Neuronal stem cell (in vitro differentiated cells): ENCODE data around the gene PAK6.

Source experiments
- DNase-seq: peaks from one replicate; pipeline ENCODE4 v3.0.0-alpha.2; 2013; ENCODE audit warnings: low spot score
- H2AFZ ChIP-seq: one replicate; pipeline ENCODE4 v1.6.1; 2013; ENCODE audit warnings: mild to moderate bottlenecking, low read length, inconsistent platforms
- H2AK5ac ChIP-seq: 2 replicates; pipeline ENCODE4 v1.6.1; 2013; ENCODE audit warnings: low read depth, mild to moderate bottlenecking, inconsistent platforms, low read length, moderate library complexity, mixed read lengths
- H2BK120ac ChIP-seq: 2 replicates; pipeline ENCODE4 v1.6.1; 2013; ENCODE audit warnings: low read depth, mild to moderate bottlenecking, inconsistent platforms, low read length, moderate library complexity, mixed read lengths
- H2BK12ac ChIP-seq: one replicate; pipeline ENCODE4 v1.6.1; 2013; ENCODE audit warnings: low read length, inconsistent platforms
- H2BK15ac ChIP-seq: 2 replicates; pipeline ENCODE4 v1.6.1; 2013; ENCODE audit warnings: mild to moderate bottlenecking, low read length, inconsistent platforms, mixed read lengths
- H2BK5ac ChIP-seq: one replicate; pipeline ENCODE4 v1.6.1; 2013; ENCODE audit warnings: inconsistent platforms, mild to moderate bottlenecking, low read length, moderate library complexity
- H3K14ac ChIP-seq: one replicate; pipeline ENCODE4 v1.6.1; 2013; ENCODE audit warnings: low read length, inconsistent platforms
- H3K18ac ChIP-seq: 2 replicates; pipeline ENCODE4 v1.6.1; 2013; ENCODE audit warnings: low read length, inconsistent platforms
- H3K23ac ChIP-seq: 2 replicates; pipeline ENCODE4 v1.6.1; 2013; ENCODE audit warnings: low read depth, mild to moderate bottlenecking, mixed read lengths, low read length, inconsistent platforms; ENCODE audit not compliant: poor library complexity
- H3K27ac ChIP-seq: replicated peaks from 3 replicates; pipeline ENCODE4 v1.5.1; 2013; ENCODE audit warnings: low read length, inconsistent platforms
- H3K27me3 ChIP-seq, 3 experiments: 2 replicates each; pipeline ENCODE4 v1.6.1; 2013; ENCODE audit warnings: low read length in 3 of 3, mild to moderate bottlenecking in 2 of 3, inconsistent platforms in 1 of 3, low read depth in 1 of 3, mixed read lengths in 1 of 3, moderate library complexity in 1 of 3; ENCODE audit not compliant: control insufficient read depth in 3 of 3, insufficient read depth in 3 of 3
- H3K36me3 ChIP-seq, 2 donors: replicated peaks in 1 of 2; 2 replicates each; pipeline ENCODE4 v1.6.1; 2013; ENCODE audit warnings: low read length in 2 of 2; ENCODE audit not compliant: control insufficient read depth in 2 of 2, insufficient read depth in 2 of 2
- H3K4ac ChIP-seq: 2 replicates; pipeline ENCODE4 v1.6.1; 2013; ENCODE audit warnings: inconsistent platforms, mild to moderate bottlenecking, low read length, moderate library complexity
- H3K4me1 ChIP-seq, 2 donors: 1 replicate in 1 of 2; 2 replicates in 1 of 2; pipeline ENCODE4 v1.6.1; 2013; ENCODE audit warnings: low read length in 2 of 2, low read depth in 1 of 2; ENCODE audit not compliant: control insufficient read depth in 2 of 2, insufficient read depth in 1 of 2
- H3K4me2 ChIP-seq: one replicate; pipeline ENCODE4 v1.6.1; 2013; ENCODE audit warnings: mild to moderate bottlenecking, low read length, inconsistent platforms; ENCODE audit not compliant: insufficient read depth, poor library complexity, severe bottlenecking
- H3K4me3 ChIP-seq, 2 donors: 2 replicates each; pipeline ENCODE4 v1.5.1; 2013; ENCODE audit warnings: low read length in 2 of 2, mild to moderate bottlenecking in 2 of 2, inconsistent platforms in 1 of 2, moderate library complexity in 1 of 2
- H3K79me1 ChIP-seq: one replicate; pipeline ENCODE4 v1.6.1; 2013; ENCODE audit warnings: low read depth, mild to moderate bottlenecking, inconsistent platforms, low read length, moderate library complexity
- H3K9ac ChIP-seq: one replicate; pipeline ENCODE4 v1.6.1; 2013; ENCODE audit warnings: mild to moderate bottlenecking, low read depth, low read length, inconsistent platforms; ENCODE audit not compliant: poor library complexity
- H3K9me3 ChIP-seq, 2 donors: replicated peaks in 1 of 2; 2 replicates each; pipeline versions ENCODE3 to v1.6.1; 2013; ENCODE audit warnings: low read length in 2 of 2, mild to moderate bottlenecking in 2 of 2, inconsistent platforms in 1 of 2, low read depth in 1 of 2, mixed read lengths in 1 of 2, moderate library complexity in 1 of 2; ENCODE audit not compliant: control insufficient read depth in 2 of 2, insufficient read depth in 1 of 2
- H4K8ac ChIP-seq: one replicate; pipeline ENCODE4 v1.6.1; 2013; ENCODE audit warnings: low read depth, mild to moderate bottlenecking, inconsistent platforms, low read length, moderate library complexity
- H4K91ac ChIP-seq: one replicate; pipeline ENCODE4 v1.6.1; 2013; ENCODE audit warnings: low read length, low read depth, mild to moderate bottlenecking, inconsistent platforms; ENCODE audit not compliant: poor library complexity
- WGBS, 2 donors: extraction: QIAGEN DNeasy Blood & Tissue Kit; methylation state at CpG; one replicate each; pipeline ENCODE4 v1.1.7; 2013; ENCODE audit warnings: missing lambda C conversion rate in 2 of 2, mixed read lengths in 1 of 2; ENCODE audit not compliant: insufficient read length in 2 of 2, insufficient replicate concordance in 1 of 2; ENCODE audit errors: extremely low coverage in 2 of 2; 5-methylcytosine and 5-hydroxymethylcytosine counted together

PAK6 gene

DNA sequence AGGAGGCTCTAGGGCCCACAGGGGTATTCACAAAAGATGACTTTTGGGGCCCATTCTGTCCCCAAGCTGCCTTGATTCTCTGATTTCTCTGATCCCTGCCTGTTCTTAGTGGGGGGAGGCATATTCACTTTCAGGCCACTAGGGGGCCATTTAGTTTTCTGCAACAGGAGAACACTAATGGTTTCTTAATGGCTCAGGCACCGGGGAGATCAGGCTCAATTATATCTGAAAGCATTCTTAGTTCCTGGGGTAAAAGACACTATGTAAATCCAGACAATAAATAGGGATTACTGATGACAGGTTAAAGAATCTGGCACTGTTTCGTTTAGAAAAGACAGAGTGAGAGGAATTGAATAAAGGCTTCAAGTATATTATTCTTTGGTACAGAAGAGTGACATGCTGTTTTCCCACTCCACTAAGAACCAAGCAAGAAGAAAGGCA is 82.1 kb downstream of the PAK6 start:
- peaks cover 8 to 29% of the 10 kb centered on the region in 2 donors for H3K4me1 ChIP-seq
- H2BK12ac ChIP-seq, result no peak overlapping the region
- H3K18ac ChIP-seq, result no peak overlapping the region
- peaks cover 4 to 21% (median 4%) of the 10 kb centered on the region in 3 experiments for H3K27me3 ChIP-seq
- H3K23ac ChIP-seq, result no peak overlapping the region
- H2BK5ac ChIP-seq, result no peak overlapping the region
- no peak overlapping the region for H2BK15ac ChIP-seq
- no peak overlapping the region for H3K4me2 ChIP-seq
- no peak overlapping the region for H3K4ac ChIP-seq
- WGBS, 2 donors, result no CpG with 5 or more reads among the region's 2 CpGs
- H3K79me1 ChIP-seq, result no peaks in the 10 kb centered on the region
- H3K14ac ChIP-seq, result no peak overlapping the region
- H3K36me3 ChIP-seq, result peaks cover 0 to 5% of the 10 kb centered on the region in 2 donors
- no peak overlapping the region for H3K4me3 ChIP-seq
- H3K27ac ChIP-seq, result no peak overlapping the region
- no peak overlapping the region for H2AFZ ChIP-seq
- no peaks in the 10 kb centered on the region for H3K9me3 ChIP-seq
- no peak overlapping the region for H2BK120ac ChIP-seq
- H3K9ac ChIP-seq, result no peak overlapping the region
- no peak overlapping the region for H2AK5ac ChIP-seq
- no peak overlapping the region for H4K8ac ChIP-seq
- no peak for DNase-seq
- no peak overlapping the region for H4K91ac ChIP-seq

DNA sequence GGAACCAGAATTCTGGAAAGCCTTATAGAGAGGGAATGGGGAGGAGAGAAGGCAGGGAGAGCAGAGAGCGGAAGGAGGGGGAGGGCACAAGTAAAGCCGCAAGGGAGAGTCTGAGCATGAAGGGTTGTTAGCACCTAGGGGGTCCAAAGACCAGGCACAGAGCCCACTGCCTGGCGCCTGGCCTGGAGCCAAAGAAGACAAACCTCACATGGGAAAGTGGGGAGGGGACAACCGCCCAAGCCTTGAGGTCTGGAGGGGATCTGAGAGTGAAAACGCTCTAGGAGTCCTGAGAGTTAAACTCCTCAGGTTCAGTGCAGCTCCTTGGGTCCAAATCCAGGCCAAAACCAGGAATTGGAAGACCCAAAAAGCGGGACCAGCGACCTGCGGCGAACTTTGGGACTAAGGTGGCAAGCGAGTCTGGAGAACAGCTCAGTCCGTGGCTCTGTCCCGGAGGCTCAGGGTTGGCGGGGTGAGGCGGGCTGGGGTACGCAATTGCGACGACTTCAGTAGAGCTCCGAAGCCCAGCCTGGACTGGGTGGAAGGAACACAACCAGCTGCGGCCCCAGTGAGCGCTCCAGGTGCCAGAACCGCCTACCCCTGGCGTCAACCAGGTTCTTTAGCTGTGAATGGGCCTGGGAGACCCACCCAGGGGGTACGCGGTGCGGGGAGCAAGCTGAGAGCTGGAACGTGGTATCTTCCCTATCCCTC is 83.8 kb downstream of the PAK6 start:
- H3K18ac ChIP-seq, result no peak overlapping the region
- no peak overlapping the region for H4K91ac ChIP-seq
- no peak overlapping the region for H2BK15ac ChIP-seq
- H3K27ac ChIP-seq, result no peak overlapping the region
- H3K9ac ChIP-seq, result no peak overlapping the region
- no peak overlapping the region for H3K4ac ChIP-seq
- H3K14ac ChIP-seq, result no peak overlapping the region
- no peaks in the 10 kb centered on the region for H3K79me1 ChIP-seq
- peaks cover 0 to 6% of the 10 kb centered on the region in 2 donors for H3K36me3 ChIP-seq
- H4K8ac ChIP-seq, result no peak overlapping the region
- no peaks in the 10 kb centered on the region for H3K9me3 ChIP-seq
- DNase-seq, result no peak
- H3K4me3 ChIP-seq, result peak overlapping the region; percentile 44 to 65
- H2AFZ ChIP-seq, result peak overlapping the region; percentile 71
- peaks cover 4 to 22% (median 4%) of the 10 kb centered on the region in 3 experiments for H3K27me3 ChIP-seq
- WGBS, 2 donors, result no CpG with 5 or more reads among the region's 26 CpGs
- peak overlapping the region; percentile 43 for H3K4me2 ChIP-seq
- no peak overlapping the region for H2AK5ac ChIP-seq
- H2BK12ac ChIP-seq, result no peak overlapping the region
- H2BK5ac ChIP-seq, result no peak overlapping the region
- no peak overlapping the region for H3K23ac ChIP-seq
- no peak overlapping the region for H2BK120ac ChIP-seq
- H3K4me1 ChIP-seq, result peaks cover 21 to 40% of the 10 kb centered on the region in 2 donors

DNA sequence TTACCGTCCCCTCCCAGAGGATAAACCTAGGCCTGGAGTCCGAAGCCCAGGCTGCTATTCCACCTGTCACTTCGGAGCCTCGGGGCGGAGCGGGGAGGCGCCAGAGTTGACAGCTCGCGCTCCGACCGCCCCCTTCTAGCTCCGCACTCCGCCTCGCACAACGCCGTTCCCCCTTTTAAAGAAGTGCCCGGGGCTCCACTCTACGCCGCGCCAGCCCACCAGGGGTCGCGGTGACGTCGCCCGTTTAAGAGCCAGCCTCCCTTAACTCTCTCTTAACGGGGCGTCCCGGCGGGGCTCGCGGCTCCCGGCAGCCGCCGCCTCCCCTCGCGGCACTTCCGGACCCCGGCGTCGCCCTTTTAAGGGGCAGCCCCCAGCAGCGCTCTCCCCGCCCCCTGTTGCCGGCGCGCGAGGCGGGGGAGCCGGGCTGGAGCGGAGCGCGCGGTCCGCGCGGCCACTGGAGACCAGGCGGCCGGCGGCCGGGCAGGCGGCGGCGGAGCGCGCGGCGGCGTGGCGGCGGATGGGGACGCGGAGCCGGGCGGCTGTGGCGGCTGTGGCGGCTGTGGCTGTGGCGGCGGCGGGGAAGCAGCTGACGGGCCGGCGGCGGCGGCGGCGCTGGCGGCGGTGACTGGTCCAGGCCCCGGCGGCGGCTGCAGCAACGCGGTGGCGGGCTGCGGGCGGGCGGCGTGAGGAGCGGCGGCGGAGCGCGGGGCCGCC is 84.5 kb downstream of the PAK6 start, which contains the start of gene INAFM2:
INAFM2 (plus strand) TSS at position 454 of the 714 bp plus-strand sequence. CDS start 364 bp downstream, outside the sequence.
- H3K4ac ChIP-seq, result no peak within 1 kb of the TSS
- no peak within 1 kb of the TSS for H3K27ac ChIP-seq
- WGBS, 2 donors, result no CpG with 5 or more reads among the region's 103 CpGs
- no peaks in the 10 kb centered on the region for H3K9me3 ChIP-seq
- peak within 1 kb of the TSS; percentile 26 for H3K23ac ChIP-seq
- H2BK12ac ChIP-seq, result no peak within 1 kb of the TSS
- H2AK5ac ChIP-seq, result no peak within 1 kb of the TSS
- H4K8ac ChIP-seq, result no peak within 1 kb of the TSS
- H3K4me2 ChIP-seq, result peak within 1 kb of the TSS; percentile 93
- H3K27me3 ChIP-seq, result peaks cover 4 to 22% (median 4%) of the 10 kb centered on the region in 3 experiments
- peak within 1 kb of the TSS; percentile 83 for H3K9ac ChIP-seq
- H3K36me3 ChIP-seq, result peaks cover 0 to 6% of the 10 kb centered on the region in 2 donors
- H4K91ac ChIP-seq, result no peak within 1 kb of the TSS
- H2BK15ac ChIP-seq, result no peak within 1 kb of the TSS
- peak within 1 kb of the TSS; percentile 65 for H3K18ac ChIP-seq
- H3K4me3 ChIP-seq, result peak within 1 kb of the TSS; percentile 65 to 88
- H3K4me1 ChIP-seq, result peaks cover 27 to 47% of the 10 kb centered on the region in 2 donors
- no peak within 1 kb of the TSS for H2BK120ac ChIP-seq
- peak within 1 kb of the TSS; percentile 82 for H2AFZ ChIP-seq
- H3K79me1 ChIP-seq, result no peaks in the 10 kb centered on the region
- peak; percentile 96 for DNase-seq
- H3K14ac ChIP-seq, result no peak within 1 kb of the TSS
- no peak within 1 kb of the TSS for H2BK5ac ChIP-seq
